GM04504 (cell line): Measurements from ENCODE around the gene MAML2.

Source experiments
- DNase-seq: peaks from one replicate; pipeline ENCODE4 v3.0.0-alpha.2; 2012; ENCODE audit warnings: low read depth

Gene MAML2

DNA sequence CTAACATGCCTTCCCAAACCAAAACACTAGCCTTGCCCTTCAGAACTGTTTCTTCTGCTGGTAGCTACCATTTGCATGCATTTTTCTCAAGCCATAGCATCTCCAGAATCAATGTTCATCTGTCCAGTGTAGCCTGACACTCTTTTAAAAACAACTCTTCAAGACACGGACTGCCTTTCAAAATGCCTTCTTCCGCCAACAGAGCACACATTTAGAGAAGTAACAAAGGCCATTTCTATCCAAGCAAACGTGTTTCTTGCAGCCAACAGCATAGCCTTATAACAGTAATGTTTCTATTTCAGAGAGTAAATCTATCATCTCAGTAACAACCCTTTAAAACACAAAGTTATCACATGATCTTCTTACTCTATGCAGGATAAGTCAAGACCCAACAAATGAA lies 275.8 kb downstream of the MAML2 start:
- DNase-seq: no peak

DNA sequence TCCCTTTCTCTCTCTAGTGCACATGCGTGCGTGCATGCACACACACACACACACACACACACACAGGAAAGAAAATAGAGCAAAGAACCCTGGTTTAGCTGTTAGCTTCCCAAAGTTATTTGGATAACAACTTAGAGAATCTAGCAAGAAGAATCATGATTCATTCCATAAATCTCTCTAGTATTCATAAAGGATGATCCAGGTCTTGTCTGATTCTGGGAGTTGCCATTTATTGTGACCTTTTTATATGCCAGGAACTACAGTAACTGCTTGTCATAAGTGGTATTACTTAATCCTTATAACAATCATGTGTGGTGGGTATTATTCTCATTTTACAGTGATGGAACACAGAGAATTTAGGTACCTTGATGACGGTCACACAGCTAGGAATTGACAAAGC lies 277.6 kb downstream of the MAML2 start:
- DNase-seq: no peak

DNA sequence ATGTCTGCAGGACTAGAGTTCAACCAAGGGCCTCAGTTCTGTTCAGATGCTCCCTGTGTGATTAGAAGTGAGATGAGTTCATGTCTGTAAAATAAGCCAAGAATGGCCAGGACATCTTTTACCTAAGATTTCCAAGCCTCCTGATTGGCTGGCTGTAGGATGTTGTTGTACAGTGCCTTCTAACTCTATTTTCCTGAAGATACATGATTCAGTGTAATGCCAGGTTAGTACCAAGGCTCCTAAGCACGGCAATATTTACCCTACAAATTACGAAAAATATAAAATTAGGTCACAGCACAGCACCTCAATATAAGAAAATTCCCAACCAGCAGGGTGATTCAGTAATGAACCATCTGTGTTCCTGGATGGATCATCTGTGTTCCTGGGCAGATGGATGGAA lies 279.1 kb downstream of the MAML2 start:
- no peak for DNase-seq

DNA sequence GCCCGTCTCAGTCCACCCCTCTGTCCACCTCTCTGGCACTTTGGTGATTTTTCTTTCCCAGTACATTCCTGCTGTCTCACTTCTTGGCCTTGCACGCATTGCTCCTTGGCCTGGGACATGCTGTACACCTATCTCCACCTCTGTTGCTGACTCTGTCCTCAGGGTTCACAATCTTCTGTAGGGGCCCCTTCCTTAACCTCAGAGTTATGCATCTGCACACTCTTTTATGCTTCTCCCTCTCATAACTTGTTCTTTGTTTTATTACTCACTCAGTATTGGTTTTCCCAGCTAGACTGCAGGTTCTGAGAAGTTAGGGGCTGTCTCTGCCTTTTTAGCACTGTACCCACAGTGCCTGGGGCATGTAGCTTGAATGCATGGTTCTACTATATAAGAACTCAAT lies 279.9 kb downstream of the MAML2 start:
- no peak for DNase-seq

DNA sequence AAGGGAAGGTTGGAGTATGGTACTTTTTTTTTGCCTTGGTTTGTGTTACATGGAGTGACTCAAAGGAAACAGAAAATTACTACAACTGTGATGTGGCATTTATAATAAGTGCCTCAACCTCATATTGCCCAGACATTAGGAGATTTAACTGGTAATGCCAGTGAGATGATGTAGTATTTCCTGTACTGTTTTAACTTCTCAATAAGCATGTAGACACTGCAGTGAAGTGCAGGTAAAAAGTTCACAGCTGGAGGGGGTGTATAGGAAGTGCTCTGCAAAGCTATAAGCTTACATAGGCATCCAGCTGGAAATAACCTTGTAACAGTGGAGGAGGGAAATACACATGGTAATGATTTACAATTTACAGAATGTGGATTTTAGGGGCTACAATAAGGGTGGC lies 280.9 kb downstream of the MAML2 start:
- no peak for DNase-seq

DNA sequence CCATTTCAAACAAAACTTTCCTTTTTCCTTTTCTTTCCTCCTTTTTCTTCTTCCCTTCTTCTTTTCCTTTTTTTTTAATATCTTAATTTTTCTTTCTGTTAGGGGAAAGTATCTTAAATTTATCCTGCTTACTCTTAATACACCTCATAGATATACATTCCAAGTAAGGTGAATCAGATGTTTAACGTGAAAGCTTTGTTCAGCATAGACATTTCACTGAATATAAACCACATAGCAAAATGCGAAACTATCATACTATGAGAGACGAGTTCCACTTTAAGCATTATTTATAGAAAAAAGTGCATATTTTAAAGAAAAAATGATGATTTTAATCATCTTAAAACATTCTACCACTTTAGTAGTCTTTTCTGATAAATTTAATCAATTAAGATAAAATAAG lies 281.3 kb downstream of the MAML2 start:
- DNase-seq: no peak

DNA sequence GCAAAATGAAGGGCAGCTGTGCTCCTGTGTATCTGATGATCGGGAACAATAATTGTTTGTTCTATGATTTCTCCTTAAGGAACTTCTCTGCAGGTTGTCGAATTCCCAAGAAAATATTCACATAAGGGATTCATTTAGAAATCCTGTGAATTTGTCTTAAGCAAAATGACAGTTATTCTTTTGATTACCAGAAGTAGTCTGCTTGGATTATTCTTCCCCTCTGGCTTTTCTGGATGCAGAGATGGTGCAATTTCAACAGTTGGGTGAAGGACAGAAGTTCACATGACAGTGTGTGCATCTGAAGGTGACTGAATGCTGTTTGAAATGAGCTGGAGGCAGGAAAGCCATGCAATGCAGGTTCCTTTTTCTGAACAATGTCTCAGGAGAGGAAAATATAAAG lies 281.9 kb downstream of the MAML2 start:
- DNase-seq: no peak

DNA sequence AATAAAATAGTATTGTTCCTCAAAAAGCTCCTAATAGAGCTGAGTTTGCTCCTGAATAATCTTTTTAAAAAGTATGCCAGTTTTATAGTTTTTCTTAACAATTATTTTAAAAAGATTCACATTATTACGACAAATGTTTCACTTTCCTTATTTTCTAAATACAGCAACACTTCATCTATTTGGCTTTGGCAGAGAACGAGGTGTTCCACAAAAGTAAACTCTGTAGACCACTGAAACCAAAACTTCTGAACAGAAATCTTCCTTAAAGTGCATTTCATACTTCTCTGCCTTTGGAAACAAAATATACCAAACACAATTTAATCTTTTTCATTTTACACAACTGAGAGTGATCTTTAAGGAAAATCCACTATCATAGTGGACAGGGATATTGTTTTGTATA lies 285.5 kb downstream of the MAML2 start:
- no peak for DNase-seq

DNA sequence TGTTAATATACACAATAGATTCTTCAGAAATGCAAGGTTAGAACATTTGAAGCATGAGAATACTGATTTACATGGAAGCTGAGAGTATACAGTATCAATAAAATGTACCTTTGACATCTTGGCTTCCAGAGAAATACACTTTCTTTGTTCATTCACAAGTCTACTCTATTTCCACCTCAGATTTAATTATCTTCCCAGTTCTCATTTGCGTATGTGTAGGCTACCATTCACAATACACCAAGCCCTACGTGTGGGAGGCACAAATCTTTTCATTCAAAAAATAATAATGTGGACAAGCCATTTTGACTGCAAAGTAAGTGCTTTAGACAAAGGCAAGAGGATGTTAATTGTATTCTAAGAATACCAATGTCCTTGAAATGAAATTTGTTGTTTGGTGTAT lies 286.4 kb downstream of the MAML2 start:
- DNase-seq: no peak

DNA sequence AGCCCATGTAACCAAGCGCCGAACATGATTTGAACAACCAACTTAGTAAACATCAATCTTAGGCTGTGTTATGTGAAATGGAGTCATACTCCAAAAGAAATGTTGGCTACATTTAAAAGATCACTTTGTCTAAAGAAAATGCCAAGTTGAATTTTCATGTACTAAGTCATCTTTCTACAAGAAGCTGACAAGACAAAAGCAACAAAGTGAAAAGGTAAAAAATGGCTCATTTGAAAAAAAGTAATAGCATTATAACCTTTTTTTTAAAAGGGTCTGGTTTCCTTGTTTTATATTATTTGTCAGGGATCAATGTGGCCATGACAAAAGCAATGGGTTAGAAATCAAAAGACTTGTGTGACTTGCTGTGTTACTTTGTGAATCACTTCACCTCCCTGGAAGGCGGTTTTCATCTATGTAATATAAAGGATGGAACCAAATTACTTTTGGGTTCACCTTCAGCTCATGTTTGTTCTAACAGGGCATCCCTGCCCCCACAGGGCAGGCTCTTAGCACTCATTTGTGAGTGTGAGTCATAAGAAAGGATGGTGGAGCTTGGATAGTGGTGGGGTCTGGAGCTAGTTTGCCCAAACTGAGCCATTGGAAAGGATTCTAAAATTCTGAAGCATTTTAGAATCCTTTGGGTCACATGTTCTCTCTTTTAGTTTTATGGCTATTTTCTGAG lies 287.1 kb downstream of the MAML2 start:
- no peak for DNase-seq

DNA sequence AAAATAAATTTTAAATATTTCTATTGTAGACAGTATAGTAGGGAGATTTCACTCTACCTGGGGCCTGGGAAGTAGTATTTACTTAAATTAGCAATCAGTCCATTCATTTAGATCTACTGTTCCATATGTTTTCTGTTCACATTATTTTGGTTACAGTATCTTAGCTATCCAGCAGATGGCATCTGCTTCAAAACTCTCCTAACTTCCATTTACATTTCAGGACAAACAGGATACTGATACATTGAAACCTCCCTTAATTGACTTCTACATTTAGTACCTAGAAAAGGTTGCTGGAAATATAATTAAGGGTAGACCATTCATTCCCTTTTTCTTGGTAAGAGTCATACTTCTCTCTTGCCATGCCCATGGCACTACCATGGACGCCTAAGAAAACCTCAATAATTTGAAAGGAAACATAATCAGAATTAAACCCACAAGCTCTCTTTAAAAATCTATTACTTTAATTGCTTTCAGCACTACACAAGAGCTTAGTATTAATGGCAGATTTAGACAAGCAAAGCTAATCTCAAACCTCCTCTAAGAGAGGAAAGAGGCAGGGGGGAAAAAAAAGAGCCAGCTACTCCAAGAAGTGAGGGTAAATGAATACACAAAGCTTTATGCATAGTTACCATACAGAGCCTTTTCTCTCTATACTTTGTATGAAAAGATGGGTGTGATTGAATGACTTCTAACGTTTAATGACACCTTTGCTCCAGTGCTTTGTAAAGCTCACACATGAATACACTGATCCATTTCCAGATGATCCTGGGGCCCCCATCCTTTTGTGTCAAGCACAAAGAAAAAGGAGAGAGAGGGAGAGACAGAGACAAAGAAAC lies 287.9 kb downstream of the MAML2 start:
- DNase-seq: no peak

DNA sequence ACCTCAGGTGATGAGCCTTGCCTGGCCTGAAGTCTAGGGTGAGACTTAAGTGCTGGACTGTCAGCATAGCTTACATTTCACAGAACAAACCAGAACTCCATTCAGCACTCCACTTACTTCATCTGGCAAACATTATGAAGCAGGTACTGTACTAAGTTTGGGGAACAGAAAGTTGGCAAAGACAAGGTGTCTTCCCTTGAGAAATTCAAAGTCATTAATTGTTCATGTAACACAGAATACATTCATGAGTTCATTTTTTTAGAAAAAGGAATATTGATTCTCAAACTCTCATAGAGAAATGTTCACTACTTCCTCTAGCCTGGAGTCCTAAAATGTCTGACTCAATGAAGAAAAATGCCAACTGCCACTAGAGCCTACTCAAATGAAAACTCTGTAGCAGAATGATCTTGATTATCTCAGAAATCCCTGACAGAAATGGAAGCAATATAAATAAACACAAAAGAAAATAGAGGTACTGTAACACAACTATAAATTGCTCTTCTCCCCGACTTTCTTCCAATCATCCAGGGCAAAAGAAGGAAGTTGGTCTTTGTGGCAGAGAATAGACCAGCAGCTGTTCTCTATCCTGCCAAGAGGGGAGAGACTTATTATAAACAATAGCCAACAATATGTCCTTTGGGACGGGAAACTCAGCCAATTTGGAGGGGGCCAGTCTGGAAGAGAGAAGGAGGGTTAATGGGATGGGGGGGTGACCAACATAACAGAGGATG lies 289.9 kb downstream of the MAML2 start:
- no peak for DNase-seq

DNA sequence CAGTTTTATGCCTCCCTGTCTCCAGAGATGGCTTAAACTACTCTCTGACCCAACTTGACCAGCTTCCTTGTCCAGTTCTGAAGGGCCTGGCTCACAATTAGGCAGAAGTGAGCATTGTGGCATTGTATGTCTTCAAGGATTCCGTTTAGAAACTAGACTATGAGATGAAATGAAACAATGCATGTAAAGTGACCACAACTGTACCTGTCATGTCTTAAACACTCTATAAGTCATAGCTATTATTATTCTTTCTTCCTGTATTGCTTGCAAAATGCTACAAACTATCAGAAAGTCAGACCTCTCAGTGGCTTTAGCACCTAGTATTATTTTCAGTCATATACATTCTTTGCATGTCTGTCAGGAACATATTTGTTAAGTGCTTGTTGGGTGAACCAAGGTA lies 291.2 kb downstream of the MAML2 start:
- no peak for DNase-seq

DNA sequence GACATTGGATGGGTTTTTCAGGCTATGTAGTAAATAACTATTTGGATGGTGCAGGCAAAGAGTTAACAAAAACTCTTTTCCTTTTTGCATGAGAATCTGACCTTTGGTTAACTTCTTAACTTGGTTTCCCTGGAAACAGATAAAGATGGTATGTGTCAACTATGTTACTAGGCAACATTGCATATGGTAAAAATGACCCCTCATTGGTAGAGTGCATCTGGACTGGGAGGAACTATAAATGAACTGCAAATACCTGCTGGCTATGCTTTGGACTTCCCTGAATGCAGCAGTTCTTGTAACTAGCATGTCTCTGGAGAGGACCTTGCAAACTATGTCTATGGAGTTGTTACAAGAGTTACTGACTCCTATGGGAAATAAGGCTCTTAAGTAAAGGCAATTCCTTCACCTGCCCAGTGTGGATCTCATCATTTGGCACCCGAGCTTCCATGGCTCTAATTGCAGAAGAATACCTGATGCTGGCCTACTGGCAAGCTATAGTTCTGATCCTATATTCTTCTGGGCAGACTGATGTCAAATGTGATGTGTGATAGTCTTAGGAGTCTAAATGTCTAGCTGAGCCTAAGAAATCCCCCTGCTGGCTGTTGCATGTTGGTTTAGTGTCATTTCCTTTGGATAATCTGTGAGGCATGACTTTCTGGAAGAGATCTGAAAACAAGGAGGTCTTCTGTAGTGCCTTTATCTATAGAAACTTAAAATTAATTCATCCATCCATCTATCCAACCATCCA lies 292.4 kb downstream of the MAML2 start:
- DNase-seq: no peak

DNA sequence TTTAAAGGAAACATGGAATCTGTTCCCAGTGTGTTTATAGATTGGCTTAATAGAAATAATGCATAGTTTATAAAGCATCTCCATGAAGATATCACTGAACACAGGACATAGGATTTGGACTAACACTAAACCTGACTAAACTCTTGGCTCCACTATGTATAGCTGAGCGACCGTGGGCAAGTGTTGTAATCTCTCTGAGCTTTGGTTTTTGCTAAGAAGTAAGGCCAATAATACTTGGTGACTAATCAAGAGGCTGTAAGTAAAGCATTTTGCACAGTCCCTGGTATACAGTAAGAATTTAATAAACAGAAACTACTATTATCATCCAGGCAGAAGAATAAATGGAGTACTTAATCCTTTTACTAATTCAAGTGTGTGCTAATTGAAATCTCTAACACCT lies 293.6 kb downstream of the MAML2 start:
- DNase-seq: no peak

DNA sequence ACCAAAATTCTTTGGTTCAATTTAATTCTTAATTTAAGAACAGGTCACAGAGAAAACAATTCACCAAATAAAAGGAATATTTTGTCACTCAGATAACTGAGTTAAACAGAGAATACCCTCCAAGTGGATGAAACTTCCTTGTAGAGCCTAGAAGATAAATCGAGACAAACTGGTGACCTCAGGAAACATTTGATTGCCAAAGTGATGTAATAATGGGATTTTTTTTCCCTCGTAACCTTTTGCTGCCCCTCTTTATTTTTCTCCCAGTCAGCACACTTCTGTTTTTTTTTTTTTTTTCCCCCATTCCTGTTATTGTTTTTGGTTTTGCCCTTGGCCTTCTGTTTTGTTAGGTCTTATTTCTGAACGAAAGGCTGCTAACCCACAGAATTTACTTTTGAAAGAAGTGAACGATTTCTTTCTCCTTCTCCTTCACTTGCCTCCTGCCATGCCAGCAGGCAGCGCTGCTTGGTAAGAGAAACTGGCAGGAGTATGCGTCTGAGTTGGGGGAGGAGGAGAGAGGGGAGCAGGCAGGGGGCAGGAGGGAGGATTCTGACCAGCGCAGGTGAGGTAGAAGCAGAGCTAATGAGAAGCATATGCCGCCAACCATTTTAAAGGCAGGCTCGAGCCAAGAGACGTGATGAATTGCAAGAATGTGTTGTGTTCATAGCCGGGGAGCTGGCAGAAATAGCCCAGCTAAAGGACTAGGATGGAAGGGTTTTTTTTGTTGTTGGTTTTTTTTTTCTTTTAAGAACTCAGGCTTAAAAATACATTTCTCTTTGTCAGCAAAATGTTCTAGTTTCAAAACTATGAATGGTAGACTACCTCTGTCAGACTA lies 297.2 kb downstream of the MAML2 start:
- DNase-seq: no peak

DNA sequence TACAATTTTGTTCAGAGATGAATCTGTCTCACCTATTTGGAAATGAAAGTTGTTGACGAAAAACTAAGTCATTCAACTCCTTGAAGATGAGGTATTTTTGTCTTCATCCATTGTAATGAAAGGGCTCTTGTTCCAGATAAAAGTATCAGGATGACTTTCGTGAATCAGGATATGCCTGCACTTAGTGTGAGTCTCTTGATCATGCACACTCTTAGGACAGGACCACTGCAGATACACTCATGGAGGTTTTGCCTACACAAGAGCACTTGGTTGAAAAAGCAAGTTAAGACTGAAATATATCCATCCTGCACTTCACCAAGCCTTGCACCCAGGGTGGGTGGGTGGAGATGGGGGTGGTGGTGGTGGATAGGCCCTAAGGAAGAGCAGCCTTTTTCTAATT lies 298.2 kb downstream of the MAML2 start:
- DNase-seq: no peak

DNA sequence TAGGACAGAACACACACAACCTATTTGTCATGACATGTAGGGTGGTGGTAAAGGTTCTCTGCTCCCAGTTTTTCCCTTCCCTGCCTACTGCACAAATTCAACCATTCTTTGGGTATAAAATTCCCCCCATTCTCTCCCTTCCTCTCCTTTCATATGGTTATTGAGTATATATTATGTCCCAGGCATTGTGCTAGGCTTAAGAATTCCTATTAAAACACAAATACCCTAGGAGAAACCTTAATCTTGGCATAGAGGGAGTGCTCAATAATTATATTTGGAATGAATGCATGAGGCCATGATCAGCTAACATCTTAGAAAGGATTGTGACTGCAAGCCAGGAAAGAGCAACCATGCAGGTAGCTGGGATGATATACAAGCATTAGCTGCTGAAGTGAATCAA lies 298.7 kb downstream of the MAML2 start:
- no peak for DNase-seq

DNA sequence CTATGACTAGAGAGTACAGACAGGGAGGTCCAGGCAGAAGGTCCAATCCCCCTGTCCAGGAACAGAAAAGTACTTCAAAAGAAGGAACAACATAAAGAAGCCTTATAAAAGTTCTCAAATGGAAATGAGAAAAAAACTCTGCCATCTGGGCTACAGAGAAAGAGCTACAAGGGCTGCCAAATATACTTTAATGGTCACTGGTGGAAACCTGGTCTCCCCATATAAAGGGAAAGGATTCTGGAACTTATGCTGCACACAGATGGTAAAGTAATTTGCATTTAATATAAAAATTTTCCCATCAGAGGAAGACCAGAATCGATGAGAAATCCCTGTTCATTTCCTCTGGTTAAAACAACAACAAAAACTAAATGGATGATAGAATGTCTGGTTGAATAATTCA lies 299.7 kb downstream of the MAML2 start:
- DNase-seq: no peak

DNA sequence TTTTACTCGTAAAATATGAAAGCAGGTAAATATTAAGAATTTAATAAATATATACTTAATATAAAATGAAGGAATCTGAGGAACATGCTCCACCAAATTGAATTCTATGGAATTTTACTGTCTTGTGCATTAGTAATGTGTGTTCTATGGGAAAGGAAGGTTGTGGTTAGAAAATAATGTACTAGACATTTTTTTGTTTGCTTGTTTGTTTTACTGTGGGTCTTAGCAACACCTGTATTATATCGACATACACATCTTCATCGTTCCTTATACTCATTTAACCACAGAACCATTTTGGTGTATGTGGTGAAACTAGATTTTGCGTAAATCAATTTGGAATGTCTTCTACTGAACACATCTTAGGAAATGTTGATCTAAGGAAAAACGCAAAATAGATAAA lies 304.9 kb downstream of the MAML2 start:
- no peak for DNase-seq

DNA sequence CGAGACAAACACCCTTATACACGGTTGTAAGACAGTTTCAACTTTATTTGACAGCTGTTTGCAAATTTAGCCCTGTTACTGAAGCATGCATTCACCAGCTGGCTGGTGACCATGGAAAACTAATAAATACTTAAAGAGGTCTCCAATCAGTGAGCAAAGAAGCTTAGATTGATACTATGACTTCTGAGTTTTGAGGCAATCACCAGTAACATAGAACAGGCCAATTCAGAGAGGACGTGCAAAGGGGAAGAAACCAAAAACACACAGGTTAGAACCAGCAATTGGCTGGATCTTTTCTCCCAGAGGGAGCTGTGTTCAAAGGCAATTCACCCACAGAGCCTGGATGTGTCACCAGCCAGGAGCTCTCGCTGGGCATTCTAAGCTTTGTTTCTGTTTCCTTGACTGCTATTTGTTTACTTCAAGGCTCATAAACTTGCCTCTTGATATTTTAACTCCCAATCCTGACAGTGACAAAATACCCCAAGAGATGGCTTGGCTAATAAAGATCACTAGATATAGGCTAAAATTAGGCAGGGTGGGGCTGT lies 305.5 kb downstream of the MAML2 start:
- DNase-seq: peak; percentile 62
